Loucy (cell line): ENCODE results near the gene RUFY1.

Experiments used
- H2AFZ ChIP-seq: fragments of 200-600 bp; sonication (generic); 2 replicates; pipeline ENCODE4 v1.6.0; 2016; ENCODE audit warnings: antibody characterized with exemption, mild to moderate bottlenecking, low read length, moderate library complexity
- H3F3A ChIP-seq: fragments of 200-600 bp; 2 replicates; pipeline ENCODE4 v1.6.0; 2016; ENCODE audit warnings: antibody characterized with exemption, low read depth, mild to moderate bottlenecking
- H3K27me3 ChIP-seq: fragments of 200-600 bp; sonication (generic); 2 replicates; pipeline ENCODE4 v1.6.1; 2014; ENCODE audit warnings: low read length, mild to moderate bottlenecking; ENCODE audit not compliant: insufficient read depth, poor library complexity, severe bottlenecking
- H3K36me3 ChIP-seq: fragments of 200-600 bp; sonication (generic); 2 replicates; pipeline ENCODE4 v1.6.1; 2016; ENCODE audit warnings: low read length; ENCODE audit not compliant: insufficient read depth
- H3K4me1 ChIP-seq: fragments of 200-600 bp; sonication (generic); 2 replicates; pipeline ENCODE4 v1.5.1; 2014; ENCODE audit warnings: low read length, mild to moderate bottlenecking; ENCODE audit not compliant: insufficient read depth, poor library complexity, severe bottlenecking
- H3K4me2 ChIP-seq: fragments of 200-600 bp; sonication (generic); 2 replicates; pipeline ENCODE4 v1.6.0; 2014; ENCODE audit warnings: antibody characterized with exemption, low read length, low read depth, mild to moderate bottlenecking; ENCODE audit not compliant: poor library complexity, severe bottlenecking
- H3K4me3 ChIP-seq: fragments of 200-600 bp; sonication (generic); 2 replicates; pipeline ENCODE4 v1.5.1; 2014; ENCODE audit warnings: low read length, mild to moderate bottlenecking, mixed read lengths; ENCODE audit not compliant: poor library complexity, severe bottlenecking
- H3K79me2 ChIP-seq: fragments of 200-600 bp; sonication (generic); 2 replicates; pipeline ENCODE4 v1.6.1; 2014; ENCODE audit warnings: low read length; ENCODE audit not compliant: insufficient read depth
- H3K9ac ChIP-seq: fragments of 200-600 bp; sonication (generic); 2 replicates; pipeline ENCODE4 v1.6.0; 2014; ENCODE audit warnings: mild to moderate bottlenecking, low read depth, low read length, moderate library complexity; ENCODE audit not compliant: poor library complexity, severe bottlenecking
- H3K9me2 ChIP-seq: fragments of 200-600 bp; sonication (generic); replicated peaks from 2 replicates; pipeline ENCODE4 v1.6.1; 2016; ENCODE audit warnings: low read depth, low read length, mixed read lengths
- H3K9me3 ChIP-seq: fragments of 200-600 bp; sonication (generic); 2 replicates; pipeline ENCODE4 v1.6.1; 2014; ENCODE audit warnings: mild to moderate bottlenecking, antibody characterized with exemption, low read length, low read depth; ENCODE audit not compliant: insufficient read depth
- H4K20me1 ChIP-seq: fragments of 200-600 bp; sonication (generic); 2 replicates; pipeline ENCODE4 v1.6.0; 2014; ENCODE audit warnings: antibody characterized with exemption, low read length, mild to moderate bottlenecking; ENCODE audit not compliant: insufficient read depth, poor library complexity, severe bottlenecking
- CTCF ChIP-seq: fragments of 200-600 bp; sonication (generic); conservative IDR thresholded peaks from 2 replicates; pipeline ENCODE4 v1.5.1; 2014; ENCODE audit warnings: mild to moderate bottlenecking, antibody characterized with exemption, low read length
- EZH2phosphoT487 ChIP-seq: fragments of 200-600 bp; IDR thresholded peaks from 2 replicates; pipeline ENCODE4 v1.6.1; 2018; ENCODE audit warnings: antibody characterized with exemption, mild to moderate bottlenecking, moderate library complexity, borderline replicate concordance

RUFY1 gene

GRCh38 chr5:179608131-179608581 lies 57.8 kb downstream of the RUFY1 start:
- Histone ChIP-seq H3K4me2 (no peak overlapping the region), H3K36me3 (peaks cover 29% of the 10 kb centered on the region; the same call in 1 of the 2 replicates), H3K79me2 (peaks cover 4% of the 10 kb centered on the region; the same call in 1 of the 2 replicates), H3K9ac (no peak overlapping the region), H3K27me3 (no peaks in the 10 kb centered on the region), H4K20me1 (peaks cover 6% of the 10 kb centered on the region), H3K4me1 (no peaks in the 10 kb centered on the region), H2AFZ (no peak overlapping the region), H3K9me2 (no peaks in the 10 kb centered on the region), H3F3A (no peaks in the 10 kb centered on the region), H3K4me3 (no peak overlapping the region), H3K9me3 (no peaks in the 10 kb centered on the region)
- TF ChIP-seq CTCF = no peak

- Histone ChIP-seq H4K20me1 (peaks cover 20% of the 10 kb centered on the region), H3K9me3 (no peaks in the 10 kb centered on the region), H3K36me3 (peaks cover 45% of the 10 kb centered on the region; the same call in 1 of the 2 replicates)
These were observed 59.4 kb downstream of the RUFY1 start for GRCh38 chr5:179609834-179610108.

GRCh38 chr5:179610109-179610902 lies 60.0 kb downstream of the RUFY1 start:
- no peak overlapping the region for H3K4me2 ChIP-seq
- no peaks in the 10 kb centered on the region for H3K4me1 ChIP-seq
- no peak overlapping the region for H3K4me3 ChIP-seq
- no peaks in the 10 kb centered on the region for H3F3A ChIP-seq
- no peaks in the 10 kb centered on the region for H3K9me2 ChIP-seq
- H3K36me3 ChIP-seq = peaks cover 51% of the 10 kb centered on the region
- no peak for TF ChIP-seq CTCF
- TF ChIP-seq EZH2phosphoT487 = no peak
- peaks cover 24% of the 10 kb centered on the region for H4K20me1 ChIP-seq
- H3K27me3 ChIP-seq = no peaks in the 10 kb centered on the region
- no peak overlapping the region for H3K9ac ChIP-seq
- H3K79me2 ChIP-seq = peaks cover 26% of the 10 kb centered on the region
- H2AFZ ChIP-seq = no peak overlapping the region
- no peaks in the 10 kb centered on the region for H3K9me3 ChIP-seq

More at GRCh38 chr5:179609834-179610108, 59.4 kb downstream of the RUFY1 start:
- Histone ChIP-seq H3K27me3 (no peaks in the 10 kb centered on the region), H3K79me2 (peaks cover 20% of the 10 kb centered on the region), H3K4me3 (no peak overlapping the region), H3K9me2 (no peaks in the 10 kb centered on the region), H3K4me1 (no peaks in the 10 kb centered on the region), H2AFZ (no peak overlapping the region), H3K4me2 (no peak overlapping the region), H3K9ac (no peak overlapping the region), H3F3A (no peaks in the 10 kb centered on the region)
- TF ChIP-seq CTCF (no peak), EZH2phosphoT487 (no peak)
